ENCODE results near the gene ADRA2A. TPM values are rescaled to one million over a fixed set of nuclear protein-coding genes. Genes with fewer than 3 reads are reported as not detected.

The ADRA2A gene
- polyA plus RNA-seq, 1 donor (not counting 4 experiments of a cell fraction or from before 2014, with no cell fraction given) = not detected

GRCh38 chr10:111093741-111094380, 17.0 kb downstream of the ADRA2A start:
- H4K20me1 ChIP-seq (ENCODE audit: control insufficient read depth, extremely low read depth, insufficient read depth, low read length) = no peaks in the 10 kb centered on the region
- no peak overlapping the region for H3K27ac ChIP-seq (ENCODE audit: control insufficient read depth, insufficient read depth, low read length)
- no peak overlapping the region for H3K4me3 ChIP-seq (ENCODE audit: control insufficient read depth in 2 of 3, extremely low read depth in 1 of 3, insufficient read depth in 2 of 3, low read depth in 1 of 3, low read length in 3 of 3)
- no peak overlapping the region for H3K4me2 ChIP-seq (ENCODE audit: control insufficient read depth, extremely low read depth, insufficient read depth, low read depth, low read length)
- no peaks in the 10 kb centered on the region for H3K79me2 ChIP-seq (ENCODE audit: control insufficient read depth, insufficient read depth, low read length)
- no peak for FAIRE-seq
- H2AFZ ChIP-seq (ENCODE audit: control insufficient read depth, low read length) = no peak overlapping the region
- no peaks in the 10 kb centered on the region for H3K9me1 ChIP-seq (ENCODE audit: control insufficient read depth, extremely low read depth, insufficient read depth, low read length)
- DNase-seq (ENCODE audit: low read depth, low spot score) = no peak
- dilution Hi-C loops (cut with MboI; ENCODE audit: extremely low pct_ligation_motif_present, low sequenced_read_pairs) = no loop called here
- no peaks in the 10 kb centered on the region for H3K9me3 ChIP-seq (ENCODE audit: control insufficient read depth, low read depth, low read length)
- no peaks in the 10 kb centered on the region for H3K27me3 ChIP-seq (ENCODE audit: control insufficient read depth, extremely low read depth, insufficient read depth, low read length)
- no peak overlapping the region for H3K9ac ChIP-seq (ENCODE audit: control insufficient read depth, extremely low read depth, insufficient read depth, low read length)
- no peaks in the 10 kb centered on the region for H3K36me3 ChIP-seq (ENCODE audit: control insufficient read depth in 2 of 2, extremely low read depth in 1 of 2, insufficient read depth in 2 of 2, low read length in 2 of 2)
- H3K4me1 ChIP-seq (ENCODE audit: control insufficient read depth, extremely low read depth, insufficient read depth, low read length) = no peaks in the 10 kb centered on the region
- TF ChIP-seq, protein P1, sequence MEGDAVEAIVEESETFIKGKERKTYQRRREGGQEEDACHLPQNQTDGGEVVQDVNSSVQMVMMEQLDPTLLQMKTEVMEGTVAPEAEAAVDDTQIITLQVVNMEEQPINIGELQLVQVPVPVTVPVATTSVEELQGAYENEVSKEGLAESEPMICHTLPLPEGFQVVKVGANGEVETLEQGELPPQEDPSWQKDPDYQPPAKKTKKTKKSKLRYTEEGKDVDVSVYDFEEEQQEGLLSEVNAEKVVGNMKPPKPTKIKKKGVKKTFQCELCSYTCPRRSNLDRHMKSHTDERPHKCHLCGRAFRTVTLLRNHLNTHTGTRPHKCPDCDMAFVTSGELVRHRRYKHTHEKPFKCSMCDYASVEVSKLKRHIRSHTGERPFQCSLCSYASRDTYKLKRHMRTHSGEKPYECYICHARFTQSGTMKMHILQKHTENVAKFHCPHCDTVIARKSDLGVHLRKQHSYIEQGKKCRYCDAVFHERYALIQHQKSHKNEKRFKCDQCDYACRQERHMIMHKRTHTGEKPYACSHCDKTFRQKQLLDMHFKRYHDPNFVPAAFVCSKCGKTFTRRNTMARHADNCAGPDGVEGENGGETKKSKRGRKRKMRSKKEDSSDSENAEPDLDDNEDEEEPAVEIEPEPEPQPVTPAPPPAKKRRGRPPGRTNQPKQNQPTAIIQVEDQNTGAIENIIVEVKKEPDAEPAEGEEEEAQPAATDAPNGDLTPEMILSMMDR (optimal IDR thresholded peaks at IDR 0.05 in 1 of 3, IDR thresholded peaks at IDR 0.05 in 1 of 3, conservative IDR thresholded peaks at IDR 0.05 in 1 of 3; ENCODE audit: extremely low read depth in 1 of 3, insufficient read depth in 2 of 3, low read length in 3 of 3) = no peak
- no peak for TF ChIP-seq EZH2 (IDR thresholded peaks at IDR 0.05; ENCODE audit: low read length)

DNA sequence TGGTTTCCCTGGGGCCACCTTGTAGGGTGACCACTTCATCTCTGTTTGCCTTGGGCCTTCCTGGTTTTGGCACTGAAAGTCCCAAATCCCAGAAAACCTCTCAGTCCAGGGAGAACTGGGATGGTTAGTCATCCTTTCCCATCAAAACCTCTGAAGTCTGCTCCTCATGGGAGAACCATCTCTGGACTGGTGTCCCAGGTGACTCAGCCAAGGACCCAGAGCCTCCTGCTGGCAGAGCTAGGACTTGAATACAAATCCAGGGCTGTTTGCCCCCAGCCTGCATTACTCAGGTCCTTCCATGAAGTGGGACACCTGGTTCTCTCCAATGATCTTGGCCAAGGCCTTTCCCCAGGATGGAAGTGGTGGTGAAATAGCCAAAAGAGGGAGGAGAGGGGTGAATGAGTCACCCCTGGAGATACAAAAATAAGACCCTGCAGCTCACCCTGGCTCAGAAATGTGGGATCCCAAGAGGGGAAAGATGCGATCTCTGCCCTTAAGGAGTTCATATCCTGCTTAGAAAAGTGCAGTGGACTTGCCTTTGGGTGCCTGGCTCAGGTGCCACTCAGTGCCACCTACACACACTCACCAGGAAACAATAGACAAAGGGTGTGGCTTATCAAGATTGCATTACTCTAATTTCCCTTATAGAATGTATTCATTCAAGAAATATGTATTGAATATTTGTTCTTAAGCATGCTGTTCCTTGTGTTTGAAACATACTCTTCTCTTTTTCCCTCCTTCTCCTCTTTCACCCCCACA, 22.0 kb downstream of the ADRA2A start:
- dilution Hi-C loops (cut with MboI; ENCODE audit: extremely low pct_ligation_motif_present, low sequenced_read_pairs) = no loop called here
- Histone ChIP-seq H3K9ac (ENCODE audit: control insufficient read depth, extremely low read depth, insufficient read depth, low read length) (no peak overlapping the region), H3K36me3 (ENCODE audit: control insufficient read depth in 2 of 2, extremely low read depth in 1 of 2, insufficient read depth in 2 of 2, low read length in 2 of 2) (no peaks in the 10 kb centered on the region), H3K27me3 (ENCODE audit: control insufficient read depth, extremely low read depth, insufficient read depth, low read length) (no peaks in the 10 kb centered on the region), H3K4me2 (ENCODE audit: control insufficient read depth, extremely low read depth, insufficient read depth, low read depth, low read length) (no peak overlapping the region), H4K20me1 (ENCODE audit: control insufficient read depth, extremely low read depth, insufficient read depth, low read length) (no peaks in the 10 kb centered on the region), H3K9me1 (ENCODE audit: control insufficient read depth, extremely low read depth, insufficient read depth, low read length) (no peaks in the 10 kb centered on the region), H3K4me3 (ENCODE audit: control insufficient read depth in 2 of 3, extremely low read depth in 1 of 3, insufficient read depth in 2 of 3, low read depth in 1 of 3, low read length in 3 of 3) (no peak overlapping the region), H3K27ac (ENCODE audit: control insufficient read depth, insufficient read depth, low read length) (no peak overlapping the region), H2AFZ (ENCODE audit: control insufficient read depth, low read length) (no peak overlapping the region), H3K4me1 (ENCODE audit: control insufficient read depth, extremely low read depth, insufficient read depth, low read length) (no peaks in the 10 kb centered on the region), H3K79me2 (ENCODE audit: control insufficient read depth, insufficient read depth, low read length) (no peaks in the 10 kb centered on the region), H3K9me3 (ENCODE audit: control insufficient read depth, low read depth, low read length) (no peaks in the 10 kb centered on the region)
- no peak for DNase-seq (ENCODE audit: low read depth, low spot score)
- TF ChIP-seq, protein P1 (optimal IDR thresholded peaks at IDR 0.05 in 1 of 3, IDR thresholded peaks at IDR 0.05 in 1 of 3, conservative IDR thresholded peaks at IDR 0.05 in 1 of 3; ENCODE audit: extremely low read depth in 1 of 3, insufficient read depth in 2 of 3, low read length in 3 of 3) = peak in 1 of 3 experiments; percentile 16
- TF ChIP-seq EZH2 (IDR thresholded peaks at IDR 0.05; ENCODE audit: low read length) = no peak
- no peak for FAIRE-seq
